Measurements from ENCODE around the gene NT5C3A. TPM values are rescaled to one million over a fixed set of nuclear protein-coding genes. Genes with fewer than 3 reads are reported as not detected.
"Not testable (repeated sequence)": the region's sequence is repeated elsewhere in the genome, so short reads cannot be mapped to it uniquely, and the experiment has no call there.

The NT5C3A gene
- total and polyA plus RNA-seq, 7 experiments from 2014 or later: 36.6 to 64.8 (median 48.5) TPM

GRCh38 chr7:32991068-32991585 is 71.4 kb downstream of the NT5C3A start:
- CTCF ChIA-PET; H3K4me3 ChIP-seq (ENCODE audit: low read length); H3K9me3 Mint-ChIP-seq; H3K4me1 ChIP-seq (ENCODE audit: control insufficient read depth in 2 of 2, insufficient read depth in 2 of 2, low read length in 2 of 2); H3K27ac Mint-ChIP-seq; H3K27me3 ChIP-seq (ENCODE audit: control insufficient read depth in 2 of 2, insufficient read depth in 2 of 2, low read length in 2 of 2); intact Hi-C loops (cut with micrococcal nuclease); H3K27ac ChIP-seq (ENCODE audit: low read depth, low read length); H3K36me3 Mint-ChIP-seq; H3K9me3 ChIP-seq (ENCODE audit: control insufficient read depth in 2 of 3, low read length in 3 of 3); H3K36me3 ChIP-seq (ENCODE audit: control insufficient read depth in 2 of 3, insufficient read depth in 3 of 3, low read length in 3 of 3); ATAC-seq; POLR2A ChIA-PET; DNase-seq; H3K4me3 Mint-ChIP-seq: not testable (repeated sequence)
- peaks cover 5 to 18% (median 11%) of the 10 kb centered on the region in 5 donors for H3K27me3 Mint-ChIP-seq
- H3K4me1 Mint-ChIP-seq: peaks cover 0 to 37% (median 16%) of the 10 kb centered on the region in 7 donors

GRCh38 chr7:32988148-32988547 is 74.4 kb downstream of the NT5C3A start:
- H3K27ac ChIP-seq (ENCODE audit: low read depth, low read length); ATAC-seq; H3K4me3 ChIP-seq (ENCODE audit: low read length); H3K9me3 Mint-ChIP-seq; H3K27me3 ChIP-seq (ENCODE audit: control insufficient read depth in 2 of 2, insufficient read depth in 2 of 2, low read length in 2 of 2); DNase-seq; CTCF ChIA-PET; H3K9me3 ChIP-seq (ENCODE audit: control insufficient read depth in 2 of 3, low read length in 3 of 3); H3K4me1 ChIP-seq (ENCODE audit: control insufficient read depth in 2 of 2, insufficient read depth in 2 of 2, low read length in 2 of 2); POLR2A ChIA-PET; H3K36me3 ChIP-seq (ENCODE audit: control insufficient read depth in 2 of 3, insufficient read depth in 3 of 3, low read length in 3 of 3); H3K36me3 Mint-ChIP-seq; intact Hi-C loops (cut with micrococcal nuclease): not testable (repeated sequence)
- peaks cover under 1 to 18% (median 6%) of the 10 kb centered on the region in 5 donors for H3K27me3 Mint-ChIP-seq
- peaks cover 0 to 34% (median 16%) of the 10 kb centered on the region in 7 donors for H3K4me1 Mint-ChIP-seq
- H3K27ac Mint-ChIP-seq: peak overlapping the region in 1 of 9 donors; percentile 43
- H3K4me3 Mint-ChIP-seq: peak overlapping the region in 1 of 10 donors; percentile 57

- intact Hi-C loops (cut with micrococcal nuclease); H3K36me3 ChIP-seq (ENCODE audit: control insufficient read depth in 2 of 3, insufficient read depth in 3 of 3, low read length in 3 of 3); CTCF ChIA-PET; H3K27me3 Mint-ChIP-seq; ATAC-seq; H3K4me1 Mint-ChIP-seq; H3K27ac Mint-ChIP-seq; DNase-seq; H3K27ac ChIP-seq (ENCODE audit: low read depth, low read length); POLR2A ChIA-PET; H3K9me3 Mint-ChIP-seq; H3K4me3 ChIP-seq (ENCODE audit: low read length); H3K27me3 ChIP-seq (ENCODE audit: control insufficient read depth in 2 of 2, insufficient read depth in 2 of 2, low read length in 2 of 2); H3K9me3 ChIP-seq (ENCODE audit: control insufficient read depth in 2 of 3, low read length in 3 of 3); H3K36me3 Mint-ChIP-seq; H3K4me3 Mint-ChIP-seq; H3K4me1 ChIP-seq (ENCODE audit: control insufficient read depth in 2 of 2, insufficient read depth in 2 of 2, low read length in 2 of 2): not testable (repeated sequence)
Observed at GRCh38 chr7:32979902-32980301, 82.7 kb downstream of the NT5C3A start.

GRCh38 chr7:32979246-32979645 is 83.3 kb downstream of the NT5C3A start:
- H3K27ac ChIP-seq (ENCODE audit: low read depth, low read length); H3K27me3 ChIP-seq (ENCODE audit: control insufficient read depth in 2 of 2, insufficient read depth in 2 of 2, low read length in 2 of 2); H3K27me3 Mint-ChIP-seq; H3K9me3 Mint-ChIP-seq; H3K4me3 Mint-ChIP-seq; H3K36me3 ChIP-seq (ENCODE audit: control insufficient read depth in 2 of 3, insufficient read depth in 3 of 3, low read length in 3 of 3); POLR2A ChIA-PET; H3K4me1 Mint-ChIP-seq; H3K27ac Mint-ChIP-seq; H3K4me1 ChIP-seq (ENCODE audit: control insufficient read depth in 2 of 2, insufficient read depth in 2 of 2, low read length in 2 of 2); intact Hi-C loops (cut with micrococcal nuclease); H3K36me3 Mint-ChIP-seq; H3K9me3 ChIP-seq (ENCODE audit: control insufficient read depth in 2 of 3, low read length in 3 of 3); ATAC-seq; H3K4me3 ChIP-seq (ENCODE audit: low read length); CTCF ChIA-PET; DNase-seq: not testable (repeated sequence)

- DNase-seq; H3K36me3 ChIP-seq (ENCODE audit: control insufficient read depth in 2 of 3, insufficient read depth in 3 of 3, low read length in 3 of 3); H3K4me3 ChIP-seq (ENCODE audit: low read length); H3K27me3 ChIP-seq (ENCODE audit: control insufficient read depth in 2 of 2, insufficient read depth in 2 of 2, low read length in 2 of 2); H3K4me1 Mint-ChIP-seq; POLR2A ChIA-PET; H3K9me3 Mint-ChIP-seq; H3K27ac ChIP-seq (ENCODE audit: low read depth, low read length); H3K4me1 ChIP-seq (ENCODE audit: control insufficient read depth in 2 of 2, insufficient read depth in 2 of 2, low read length in 2 of 2); CTCF ChIA-PET; H3K9me3 ChIP-seq (ENCODE audit: control insufficient read depth in 2 of 3, low read length in 3 of 3); H3K4me3 Mint-ChIP-seq; ATAC-seq; H3K36me3 Mint-ChIP-seq; intact Hi-C loops (cut with micrococcal nuclease); H3K27ac Mint-ChIP-seq: not testable (repeated sequence)
- H3K27me3 Mint-ChIP-seq: peaks cover 0 to 11% (median 0%) of the 10 kb centered on the region in 5 donors
Observed at GRCh38 chr7:32977159-32977558, 85.4 kb downstream of the NT5C3A start.

- CTCF ChIA-PET, H3K9me3 Mint-ChIP-seq: not testable (repeated sequence)
Observed at GRCh38 chr7:32971967-32972366, 90.6 kb downstream of the NT5C3A start.

GRCh38 chr7:32967268-32967582 is 95.4 kb downstream of the NT5C3A start:
- POLR2A ChIA-PET; H3K4me3 Mint-ChIP-seq; H3K9me3 ChIP-seq (ENCODE audit: control insufficient read depth in 2 of 3, low read length in 3 of 3); H3K4me1 Mint-ChIP-seq; H3K4me3 ChIP-seq (ENCODE audit: low read length); H3K36me3 Mint-ChIP-seq; H3K27me3 ChIP-seq (ENCODE audit: control insufficient read depth in 2 of 2, insufficient read depth in 2 of 2, low read length in 2 of 2); ATAC-seq; H3K36me3 ChIP-seq (ENCODE audit: control insufficient read depth in 2 of 3, insufficient read depth in 3 of 3, low read length in 3 of 3); H3K9me3 Mint-ChIP-seq; CTCF ChIA-PET; H3K27ac ChIP-seq (ENCODE audit: low read depth, low read length); H3K4me1 ChIP-seq (ENCODE audit: control insufficient read depth in 2 of 2, insufficient read depth in 2 of 2, low read length in 2 of 2); DNase-seq; intact Hi-C loops (cut with micrococcal nuclease); H3K27ac Mint-ChIP-seq: not testable (repeated sequence)
- peaks cover 0 to 13% (median 3%) of the 10 kb centered on the region in 5 donors for H3K27me3 Mint-ChIP-seq

More at GRCh38 chr7:32971967-32972366, 90.6 kb downstream of the NT5C3A start:
- H3K9me3 ChIP-seq (ENCODE audit: control insufficient read depth in 2 of 3, low read length in 3 of 3); H3K4me1 ChIP-seq (ENCODE audit: control insufficient read depth in 2 of 2, insufficient read depth in 2 of 2, low read length in 2 of 2); H3K27ac ChIP-seq (ENCODE audit: low read depth, low read length); ATAC-seq; H3K4me3 ChIP-seq (ENCODE audit: low read length); H3K36me3 ChIP-seq (ENCODE audit: control insufficient read depth in 2 of 3, insufficient read depth in 3 of 3, low read length in 3 of 3); intact Hi-C loops (cut with micrococcal nuclease); H3K36me3 Mint-ChIP-seq; H3K27ac Mint-ChIP-seq; DNase-seq; H3K27me3 ChIP-seq (ENCODE audit: control insufficient read depth in 2 of 2, insufficient read depth in 2 of 2, low read length in 2 of 2); POLR2A ChIA-PET; H3K4me1 Mint-ChIP-seq; H3K4me3 Mint-ChIP-seq: not testable (repeated sequence)
- H3K27me3 Mint-ChIP-seq: peaks cover 0 to 16% (median 0%) of the 10 kb centered on the region in 5 donors

Data from naive thymus-derived CD4-positive, alpha-beta T cell (primary cell).